Nephron (organoid): ENCODE data around the gene LDB3.

Source experiments
- H3K27ac Mint-ChIP-seq, 3 experiments: 2 replicates each; pipeline ENCODE4 v1.8.0; 2020; ENCODE audit warnings: mixed read lengths in 3 of 3, mild to moderate bottlenecking in 2 of 3, moderate library complexity in 1 of 3
- H3K27me3 Mint-ChIP-seq: 2 replicates; pipeline ENCODE4 v1.8.0; 2021; ENCODE audit warnings: low read depth, mild to moderate bottlenecking, moderate library complexity, mixed read lengths
- H3K36me3 Mint-ChIP-seq: 2 replicates; pipeline ENCODE4 v1.8.0; 2020; ENCODE audit warnings: low read depth, mixed read lengths
- H3K4me1 Mint-ChIP-seq: 2 replicates; pipeline ENCODE4 v1.8.0; 2020; ENCODE audit warnings: mixed read lengths
- H3K4me3 Mint-ChIP-seq, 3 experiments: 2 replicates each; pipeline ENCODE4 v1.8.0; 2020; ENCODE audit warnings: mild to moderate bottlenecking in 3 of 3, mixed read lengths in 3 of 3, moderate library complexity in 2 of 3
- H3K9me3 Mint-ChIP-seq: 2 replicates; pipeline ENCODE4 v1.8.0; 2020; ENCODE audit warnings: mixed read lengths
- TF ChIP-seq, protein P1 (sequence below), 3 experiments: fragments of 200-600 bp; sonication (generic); IDR thresholded peaks; one replicate each; pipeline ENCODE4 v1.5.0; 2021; ENCODE audit warnings: antibody characterized with exemption in 3 of 3; ENCODE audit not compliant: unreplicated experiment in 3 of 3

LDB3 gene

DNA sequence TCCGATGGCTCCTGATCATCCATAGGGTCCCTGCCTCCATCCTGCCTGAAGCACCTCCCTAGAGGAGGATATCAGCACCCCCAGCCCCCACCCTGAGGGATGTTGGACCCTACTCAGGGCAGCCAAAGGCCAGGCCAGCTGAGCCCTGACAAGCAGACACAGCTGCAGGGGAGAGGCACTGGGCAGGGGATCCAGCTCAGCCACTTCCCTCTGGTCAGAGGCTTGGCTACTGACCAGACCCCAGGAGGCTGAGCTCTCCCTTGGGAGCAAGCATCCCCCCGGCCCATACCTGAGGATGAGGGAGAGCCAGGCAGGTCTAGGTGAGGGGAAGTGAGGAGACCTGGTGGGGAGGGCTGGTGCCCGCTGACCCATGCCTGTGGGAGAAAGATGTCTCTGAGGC, 6.6 kb downstream of the LDB3 start:
- Mint-ChIP-seq H3K9me3 (no peaks in the 10 kb centered on the region), H3K36me3 (no peaks in the 10 kb centered on the region), H3K27ac (no peak overlapping the region), H3K27me3 (peaks cover 27% of the 10 kb centered on the region), H3K4me1 (peaks cover 47% of the 10 kb centered on the region), H3K4me3 (no peak overlapping the region)
- TF ChIP-seq, protein P1, sequence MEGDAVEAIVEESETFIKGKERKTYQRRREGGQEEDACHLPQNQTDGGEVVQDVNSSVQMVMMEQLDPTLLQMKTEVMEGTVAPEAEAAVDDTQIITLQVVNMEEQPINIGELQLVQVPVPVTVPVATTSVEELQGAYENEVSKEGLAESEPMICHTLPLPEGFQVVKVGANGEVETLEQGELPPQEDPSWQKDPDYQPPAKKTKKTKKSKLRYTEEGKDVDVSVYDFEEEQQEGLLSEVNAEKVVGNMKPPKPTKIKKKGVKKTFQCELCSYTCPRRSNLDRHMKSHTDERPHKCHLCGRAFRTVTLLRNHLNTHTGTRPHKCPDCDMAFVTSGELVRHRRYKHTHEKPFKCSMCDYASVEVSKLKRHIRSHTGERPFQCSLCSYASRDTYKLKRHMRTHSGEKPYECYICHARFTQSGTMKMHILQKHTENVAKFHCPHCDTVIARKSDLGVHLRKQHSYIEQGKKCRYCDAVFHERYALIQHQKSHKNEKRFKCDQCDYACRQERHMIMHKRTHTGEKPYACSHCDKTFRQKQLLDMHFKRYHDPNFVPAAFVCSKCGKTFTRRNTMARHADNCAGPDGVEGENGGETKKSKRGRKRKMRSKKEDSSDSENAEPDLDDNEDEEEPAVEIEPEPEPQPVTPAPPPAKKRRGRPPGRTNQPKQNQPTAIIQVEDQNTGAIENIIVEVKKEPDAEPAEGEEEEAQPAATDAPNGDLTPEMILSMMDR (IDR thresholded peaks at IDR 0.05; ENCODE audit: unreplicated experiment in 3 of 3) = no peak

DNA sequence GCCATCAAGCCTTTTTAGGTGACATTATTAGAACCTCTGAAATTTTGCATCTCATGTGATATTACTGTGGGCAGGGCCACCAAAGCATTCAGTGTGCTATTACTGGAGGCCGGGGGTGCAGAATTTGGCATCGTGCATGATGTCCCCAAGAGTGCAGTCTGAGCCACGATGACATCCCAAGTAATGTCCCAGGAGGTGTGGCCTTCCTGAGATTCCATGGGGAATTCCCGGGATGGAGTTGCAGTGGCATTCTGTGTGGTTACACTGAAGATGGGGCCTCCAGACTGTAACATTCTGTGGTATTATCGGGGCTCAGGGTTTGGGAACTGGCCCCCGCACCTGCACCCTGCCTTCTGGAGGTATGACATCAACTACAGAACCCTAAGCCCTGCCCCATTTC, 9.1 kb downstream of the LDB3 start:
- TF ChIP-seq, protein P1 (IDR thresholded peaks at IDR 0.05; ENCODE audit: unreplicated experiment in 3 of 3) = no peak
- H3K27me3 Mint-ChIP-seq = peaks cover 28% of the 10 kb centered on the region
- H3K4me1 Mint-ChIP-seq = peaks cover 46% of the 10 kb centered on the region
- no peak overlapping the region for H3K27ac Mint-ChIP-seq
- H3K9me3 Mint-ChIP-seq = no peaks in the 10 kb centered on the region
- H3K4me3 Mint-ChIP-seq = no peak overlapping the region
- no peaks in the 10 kb centered on the region for H3K36me3 Mint-ChIP-seq

DNA sequence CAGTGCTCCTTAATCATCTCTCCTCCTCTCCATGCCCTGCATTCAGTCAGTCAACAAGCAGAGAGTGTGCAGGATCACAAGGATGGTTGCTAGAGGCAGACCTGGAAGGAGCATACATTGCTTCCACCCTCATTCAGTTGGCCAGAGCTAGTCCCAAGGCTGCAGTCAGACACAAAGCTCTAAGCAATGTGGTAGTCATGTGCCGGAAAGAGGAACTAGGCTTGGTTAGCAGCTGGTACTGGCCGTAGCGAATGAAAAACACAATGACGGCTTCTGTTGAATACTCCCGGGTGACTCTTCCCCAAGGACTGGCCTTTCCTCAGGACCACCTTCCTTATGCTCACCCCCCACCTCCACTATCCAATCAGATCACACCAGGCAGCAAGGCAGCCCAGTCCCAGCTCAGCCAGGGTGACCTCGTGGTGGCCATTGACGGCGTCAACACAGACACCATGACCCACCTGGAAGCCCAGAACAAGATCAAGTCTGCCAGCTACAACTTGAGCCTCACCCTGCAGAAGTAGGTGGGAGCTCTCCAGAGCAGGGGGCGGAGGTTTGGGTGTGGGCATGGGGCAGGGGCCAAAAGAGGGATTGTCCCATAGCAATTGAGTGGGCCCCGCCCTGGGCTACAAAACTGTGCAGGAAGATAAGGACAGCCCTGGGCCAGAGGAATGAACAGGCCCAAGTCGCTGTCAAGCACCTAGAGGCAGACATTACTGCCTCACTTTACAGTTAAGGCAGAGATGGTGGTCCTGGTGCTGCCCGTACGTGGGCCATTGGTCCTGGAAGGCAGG, 10.9 kb downstream of the LDB3 start:
- no peaks in the 10 kb centered on the region for H3K36me3 Mint-ChIP-seq
- peaks cover 40% of the 10 kb centered on the region for H3K4me1 Mint-ChIP-seq
- no peaks in the 10 kb centered on the region for H3K9me3 Mint-ChIP-seq
- no peak overlapping the region for H3K27ac Mint-ChIP-seq
- no peak overlapping the region for H3K4me3 Mint-ChIP-seq
- peaks cover 23% of the 10 kb centered on the region for H3K27me3 Mint-ChIP-seq
- TF ChIP-seq, protein P1 (IDR thresholded peaks at IDR 0.05; ENCODE audit: unreplicated experiment in 3 of 3) = no peak

DNA sequence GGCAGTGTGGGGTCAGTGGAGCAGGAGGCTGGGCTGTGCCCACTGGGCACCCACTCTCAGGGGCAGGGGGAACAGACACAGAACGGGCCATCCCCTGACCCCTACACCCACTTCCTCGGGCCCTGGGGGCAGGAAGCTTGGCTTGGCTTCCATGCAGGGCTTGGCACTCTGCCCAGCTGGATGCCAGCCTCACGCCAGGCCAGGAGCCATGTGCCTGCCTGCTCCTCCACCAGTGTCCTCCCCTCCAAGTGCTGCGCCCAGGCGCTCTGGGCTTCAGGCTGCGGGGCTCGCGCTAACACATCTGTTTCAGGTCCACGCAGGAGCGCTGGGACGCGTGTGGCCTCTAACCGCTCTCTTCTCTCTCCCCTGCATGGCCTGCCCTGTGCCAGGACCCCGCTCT, 12.7 kb downstream of the LDB3 start:
- Mint-ChIP-seq H3K36me3 (no peaks in the 10 kb centered on the region), H3K9me3 (no peaks in the 10 kb centered on the region), H3K27ac (no peak overlapping the region), H3K4me1 (peaks cover 44% of the 10 kb centered on the region), H3K4me3 (no peak overlapping the region), H3K27me3 (peaks cover 15% of the 10 kb centered on the region)
- TF ChIP-seq, protein P1 (IDR thresholded peaks at IDR 0.05; ENCODE audit: unreplicated experiment in 3 of 3) = no peak

DNA sequence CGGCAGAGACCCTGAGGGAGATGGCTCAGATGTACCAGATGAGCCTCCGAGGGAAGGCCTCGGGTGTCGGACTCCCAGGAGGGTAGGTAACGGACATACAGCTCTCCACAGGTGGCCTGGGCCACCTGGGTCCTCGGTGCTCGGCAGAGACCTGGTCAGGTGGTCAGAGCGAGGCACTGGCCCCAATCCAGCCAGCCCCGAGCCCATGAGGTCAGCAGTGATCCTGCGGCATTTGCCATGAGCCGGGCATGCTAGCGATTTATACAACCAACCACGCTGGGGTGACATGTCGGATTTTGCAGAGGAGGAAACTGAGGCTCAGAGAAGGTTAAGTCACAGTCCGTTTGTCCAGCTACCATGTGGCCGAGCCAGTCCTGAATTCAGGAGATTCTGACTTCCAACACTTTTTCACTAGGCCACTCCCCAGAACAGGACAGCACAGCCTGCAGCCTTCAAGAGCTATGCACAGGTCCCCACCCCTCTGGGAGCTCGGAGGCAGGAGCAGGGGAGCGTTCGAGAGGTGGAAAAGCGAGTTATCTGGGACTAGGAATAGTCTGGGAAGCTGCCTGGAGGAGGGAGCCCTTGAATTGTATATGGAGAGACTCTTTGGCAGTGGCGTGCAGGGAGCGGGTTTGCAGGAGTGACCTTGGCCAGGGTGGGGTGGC, 13.5 kb downstream of the LDB3 start:
- H3K9me3 Mint-ChIP-seq = no peaks in the 10 kb centered on the region
- H3K27ac Mint-ChIP-seq = no peak overlapping the region
- no peaks in the 10 kb centered on the region for H3K36me3 Mint-ChIP-seq
- H3K27me3 Mint-ChIP-seq = peaks cover 13% of the 10 kb centered on the region
- no peak overlapping the region for H3K4me3 Mint-ChIP-seq
- H3K4me1 Mint-ChIP-seq = peaks cover 43% of the 10 kb centered on the region
- TF ChIP-seq, protein P1 (IDR thresholded peaks at IDR 0.05; ENCODE audit: unreplicated experiment in 3 of 3) = no peak
